HCEC 1CT (cell line): ENCODE measurements around the gene CTXN2.
A peak's percentile ranks its signal among the peaks of the same experiment; 100 is the strongest.

Source experiments
- DNase-seq: peaks from one replicate; pipeline ENCODE4 v3.0.0-alpha.2; 2017

CTXN2 gene

DNA sequence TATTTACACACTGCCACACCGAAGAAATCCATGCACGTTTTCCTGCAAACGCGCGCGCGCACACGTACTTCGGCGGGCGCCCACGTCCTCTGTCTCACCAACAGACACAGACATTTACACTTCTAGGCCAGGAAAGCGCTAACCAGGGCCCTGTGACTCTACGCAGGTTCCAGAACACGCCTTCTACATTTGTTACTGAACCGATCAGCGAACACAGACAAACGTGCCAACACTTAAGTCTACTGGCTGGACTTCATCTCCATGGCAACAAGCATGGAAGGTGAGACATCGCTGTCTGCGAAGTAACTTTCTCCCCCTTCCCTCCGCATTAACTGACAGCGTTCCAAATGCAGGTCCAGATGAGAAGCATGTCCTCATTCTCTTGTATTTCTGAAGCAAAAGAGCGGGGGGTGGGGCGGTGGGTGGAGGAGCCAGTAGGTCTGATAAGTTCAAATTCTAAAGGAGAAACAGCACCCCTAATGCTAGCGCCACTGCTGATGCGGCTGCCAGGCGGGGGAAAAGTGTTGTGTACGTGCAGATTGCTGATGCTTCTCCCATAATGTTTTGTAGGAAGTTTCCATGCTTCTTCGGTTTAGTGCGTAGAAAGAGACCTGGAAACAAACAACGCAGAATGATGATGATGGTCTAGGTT, at the start of gene CTXN2:
Gene CTXN2 (plus strand): TSS at position 92 of the 652 bp plus-strand sequence. CDS start 9,636 bp downstream, outside the sequence.
- DNase-seq = no peak

- DNase-seq = peak; percentile 74
These were observed 47.6 kb upstream of the CTXN2 start for GRCh38 chr15:48143856-48144255.

- DNase-seq = peak; percentile 52
These were observed 46.6 kb upstream of the CTXN2 start for GRCh38 chr15:48144889-48145288.

- peak; percentile 37 for DNase-seq
These were observed 45.5 kb upstream of the CTXN2 start for GRCh38 chr15:48145923-48146322.

- DNase-seq = no peak
These were observed 44.1 kb upstream of the CTXN2 start for GRCh38 chr15:48147358-48147757.

GRCh38 chr15:48149858-48150257, 41.6 kb upstream of the CTXN2 start:
- DNase-seq = peak; percentile 96

DNA sequence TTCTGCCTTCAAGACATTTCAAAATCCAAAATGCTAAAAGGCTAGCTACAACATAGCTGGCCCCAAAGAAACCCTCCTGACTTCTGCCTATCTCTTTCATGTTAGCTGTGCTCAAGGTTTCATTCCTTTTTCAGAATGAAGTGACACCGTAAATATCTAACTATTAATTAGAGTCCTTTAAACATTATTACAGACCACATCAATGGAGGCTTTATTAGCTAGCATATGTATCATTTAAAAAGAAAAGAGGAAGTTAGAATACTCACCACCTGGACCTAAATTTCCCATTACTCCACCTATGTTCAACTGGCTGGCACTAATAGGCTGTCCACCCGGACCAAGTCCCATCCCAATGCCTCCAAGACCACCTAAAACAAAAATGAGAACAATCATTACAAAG, 37.9 kb upstream of the CTXN2 start:
- DNase-seq = no peak

DNA sequence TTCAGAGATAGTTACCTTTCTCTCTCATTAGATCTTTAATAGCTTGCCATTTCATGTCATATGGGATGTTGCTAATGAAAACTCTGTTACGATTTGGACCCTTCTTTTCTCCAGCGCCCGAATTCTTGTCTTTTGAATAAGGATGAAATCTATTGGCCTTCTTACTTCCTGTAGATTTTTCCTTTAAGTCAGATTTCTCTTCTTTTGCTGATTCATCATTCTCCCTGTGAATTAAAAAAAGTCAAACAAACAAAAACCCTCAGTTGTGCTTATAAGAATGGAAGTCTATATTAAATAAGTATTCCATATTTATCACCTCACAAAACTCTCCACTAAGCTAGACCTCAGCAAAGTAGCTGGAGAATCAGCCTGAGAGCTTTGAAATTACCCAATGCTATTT, 22.8 kb upstream of the CTXN2 start:
- no peak for DNase-seq

DNA sequence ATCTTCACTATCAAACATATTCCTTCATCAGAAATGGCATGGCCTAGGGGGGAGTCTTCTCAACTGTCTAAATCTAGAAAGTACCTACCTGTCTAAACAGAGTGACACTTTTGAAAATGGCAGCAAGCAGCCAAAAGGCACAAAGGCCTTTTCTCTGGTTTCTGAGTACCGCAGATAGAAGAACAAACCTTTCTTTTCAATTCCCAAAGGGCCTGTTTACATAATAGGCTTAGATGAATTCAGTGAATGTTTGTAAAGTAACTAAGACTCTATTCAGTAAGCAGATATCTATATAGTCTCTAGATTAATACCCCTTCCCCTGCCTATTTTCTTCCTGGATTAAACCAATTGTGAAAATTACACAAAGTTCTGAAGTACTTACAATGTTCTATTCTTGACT, 20.5 kb upstream of the CTXN2 start:
- DNase-seq = no peak

DNA sequence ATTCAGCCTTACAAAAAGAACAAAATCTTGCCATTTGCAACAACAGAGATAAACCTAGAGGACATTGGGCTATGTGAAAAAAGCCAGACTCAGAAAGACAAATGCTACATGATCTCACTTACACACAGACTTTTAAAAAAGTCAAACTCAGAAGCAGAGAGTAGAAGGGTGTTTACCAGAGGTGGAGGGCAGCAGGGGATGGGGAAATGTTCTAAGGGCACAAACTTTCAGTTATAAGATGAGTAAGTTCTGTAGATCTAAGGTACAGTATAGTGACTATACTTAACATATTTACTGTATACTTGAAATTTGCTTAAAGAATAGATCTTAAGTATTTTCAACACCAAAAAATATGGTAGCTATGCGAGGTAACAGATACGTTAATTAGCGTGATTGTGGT, 16.3 kb upstream of the CTXN2 start:
- no peak for DNase-seq

DNA sequence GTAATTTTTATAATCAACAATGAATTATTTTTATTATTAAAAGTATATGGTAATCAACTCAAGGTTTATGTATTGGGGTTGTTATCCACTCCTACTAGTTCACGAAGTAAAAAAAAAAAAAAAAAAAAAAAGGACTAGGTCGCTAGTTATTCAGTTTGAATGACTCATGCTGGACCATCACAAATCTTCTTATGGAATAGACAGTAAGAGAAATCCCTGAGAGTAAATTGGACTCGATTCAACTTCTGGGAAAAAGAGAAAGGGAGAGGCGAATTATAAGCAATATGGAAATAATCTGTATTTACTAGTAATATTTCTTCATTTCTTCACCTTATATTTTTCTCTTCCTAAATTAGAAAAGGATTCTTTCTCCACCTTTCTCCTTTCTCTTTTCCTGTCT, 15.4 kb upstream of the CTXN2 start:
- DNase-seq = no peak

GRCh38 chr15:48176957-48177356, 14.5 kb upstream of the CTXN2 start:
- DNase-seq = no peak

GRCh38 chr15:48177383-48177765, 14.1 kb upstream of the CTXN2 start:
- peak; percentile 45 for DNase-seq

GRCh38 chr15:48177766-48178647, 13.5 kb upstream of the CTXN2 start, which contains the start of gene MYEF2:
Gene MYEF2 (minus strand): TSS chr15:48178295. CDS start chr15:48178237, 58 bp downstream.
- peak; percentile 45 for DNase-seq

DNA sequence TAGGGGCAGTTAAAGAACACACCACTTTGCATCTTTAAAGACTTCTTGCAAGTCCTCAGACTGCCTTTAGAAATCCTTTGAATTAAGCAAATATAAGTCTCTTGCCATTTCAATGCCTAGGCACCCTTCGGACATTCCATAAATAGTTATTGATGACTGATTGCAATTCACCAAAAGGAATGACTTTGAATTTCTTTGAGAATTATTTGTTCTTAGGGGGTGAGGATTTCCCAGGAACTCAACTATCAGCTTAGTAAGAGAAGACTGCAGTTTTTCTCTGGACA, 12.9 kb upstream of the CTXN2 start:
- no peak for DNase-seq

GRCh38 chr15:48182749-48183148, 8.7 kb upstream of the CTXN2 start:
- DNase-seq = no peak

DNA sequence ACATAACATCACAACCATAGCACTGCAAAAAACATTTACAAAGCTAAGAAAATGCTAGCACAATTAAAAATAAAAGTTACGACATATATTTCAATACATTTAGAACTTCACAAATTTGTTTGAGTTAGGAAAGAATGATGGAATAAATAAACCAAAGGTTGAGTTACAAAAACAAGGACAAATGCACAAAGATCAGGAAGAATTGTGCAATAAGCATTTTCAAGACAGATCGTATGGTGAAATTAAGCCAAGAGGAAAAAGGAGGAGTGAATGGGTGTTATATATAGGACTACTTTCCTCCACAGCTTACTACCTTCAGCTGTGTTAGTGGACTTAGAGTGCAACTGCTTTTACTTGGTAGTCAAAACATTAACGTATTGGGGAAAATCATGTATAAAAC, 5.9 kb upstream of the CTXN2 start:
- no peak for DNase-seq

- DNase-seq = no peak
These were observed 5.2 kb upstream of the CTXN2 start for GRCh38 chr15:48186271-48186670.

- DNase-seq = peak; percentile 47
These were observed 412 bp upstream of the CTXN2 start for GRCh38 chr15:48190932-48191573.

- DNase-seq = no peak
These were observed 10.6 kb downstream of the CTXN2 start for GRCh38 chr15:48202068-48202467.

DNA sequence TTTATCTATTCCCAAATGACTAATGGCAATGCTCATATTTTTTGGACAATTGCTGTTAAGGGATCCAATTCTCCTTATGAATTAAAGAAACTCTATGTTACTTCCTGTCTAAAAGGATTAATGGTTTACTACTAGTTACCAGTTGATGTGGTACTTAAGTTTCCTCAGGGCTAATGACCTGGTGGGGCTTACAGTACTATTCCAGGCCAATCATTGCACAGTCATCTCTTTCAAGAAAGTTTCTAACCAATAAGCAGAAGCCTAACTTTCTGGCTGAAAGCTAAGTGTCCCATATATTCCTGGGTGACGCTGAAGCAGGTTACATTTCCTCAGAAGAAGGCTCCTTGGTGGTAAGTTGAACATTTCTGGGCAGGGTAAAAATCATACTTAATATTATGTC, 14.5 kb downstream of the CTXN2 start, which contains the start of gene SLC12A1:
Gene SLC12A1 (plus strand): TSS at position 322 of the 400 bp plus-strand sequence. CDS start 1,418 bp downstream, outside the sequence.
- DNase-seq = no peak

GRCh38 chr15:48221261-48221660, 29.8 kb downstream of the CTXN2 start:
- no peak for DNase-seq

DNA sequence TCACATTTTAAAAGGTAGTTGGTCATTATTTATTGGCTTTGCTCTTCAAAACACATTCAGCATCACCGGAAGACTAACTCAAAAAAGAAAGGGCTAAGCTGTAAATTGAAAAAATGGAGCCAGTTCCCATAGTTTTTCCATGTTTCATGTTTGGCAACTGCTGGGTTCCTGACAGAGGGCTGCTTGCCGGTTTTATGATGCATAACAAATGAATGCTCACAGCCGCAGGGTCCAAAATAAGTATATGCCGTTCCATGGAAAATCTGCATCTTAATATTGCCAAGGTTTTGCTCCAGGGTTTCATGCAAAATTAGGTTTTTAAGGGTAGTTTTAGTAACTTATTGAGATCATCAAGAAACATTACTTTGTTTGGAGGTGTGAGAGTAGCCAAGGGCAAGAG, 30.4 kb downstream of the CTXN2 start:
- no peak for DNase-seq

- DNase-seq = no peak
These were observed 31.2 kb downstream of the CTXN2 start for GRCh38 chr15:48222627-48223026.
